ENCODE measurements around the gene CRABP2.

CRABP2 gene

DNA sequence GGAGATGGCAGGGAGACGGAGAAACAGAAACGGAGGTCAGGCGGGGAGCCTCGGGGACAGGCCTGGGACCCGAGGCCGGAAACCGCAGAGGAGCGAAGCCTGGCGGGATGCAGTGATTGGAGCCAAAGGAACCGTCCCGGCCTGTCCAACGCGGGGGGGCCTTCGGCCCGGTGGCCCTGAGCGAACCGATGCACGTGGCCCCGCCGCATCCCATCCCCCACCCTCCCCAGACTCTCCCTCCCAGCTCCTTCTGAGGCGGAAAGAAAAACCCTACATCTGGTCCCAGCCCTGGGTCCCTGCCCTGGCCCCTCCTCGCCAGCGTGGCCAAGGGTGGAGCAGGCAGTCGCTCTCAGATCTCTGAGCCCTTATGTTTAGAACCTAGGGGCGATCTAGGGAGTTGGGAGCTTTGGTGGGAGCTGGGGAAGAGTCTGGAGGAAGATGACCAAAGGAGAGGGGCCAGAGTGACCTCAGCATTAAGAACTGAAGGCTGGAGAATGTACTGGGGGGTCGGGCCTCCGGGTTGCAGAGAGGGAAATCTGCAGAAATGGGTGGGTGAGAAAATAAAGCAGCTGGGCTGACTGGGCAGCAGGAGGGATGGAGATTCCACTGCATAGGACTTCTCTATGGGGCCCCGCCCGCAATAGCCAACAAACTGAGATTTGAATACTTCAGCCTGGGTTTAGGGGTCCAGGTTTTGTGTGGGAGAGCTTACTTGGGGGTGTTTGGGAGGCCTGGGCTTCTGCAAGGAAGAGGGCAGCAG lies 1.5 kb upstream of the CRABP2 start:
- TF ChIP-seq, protein P1, sequence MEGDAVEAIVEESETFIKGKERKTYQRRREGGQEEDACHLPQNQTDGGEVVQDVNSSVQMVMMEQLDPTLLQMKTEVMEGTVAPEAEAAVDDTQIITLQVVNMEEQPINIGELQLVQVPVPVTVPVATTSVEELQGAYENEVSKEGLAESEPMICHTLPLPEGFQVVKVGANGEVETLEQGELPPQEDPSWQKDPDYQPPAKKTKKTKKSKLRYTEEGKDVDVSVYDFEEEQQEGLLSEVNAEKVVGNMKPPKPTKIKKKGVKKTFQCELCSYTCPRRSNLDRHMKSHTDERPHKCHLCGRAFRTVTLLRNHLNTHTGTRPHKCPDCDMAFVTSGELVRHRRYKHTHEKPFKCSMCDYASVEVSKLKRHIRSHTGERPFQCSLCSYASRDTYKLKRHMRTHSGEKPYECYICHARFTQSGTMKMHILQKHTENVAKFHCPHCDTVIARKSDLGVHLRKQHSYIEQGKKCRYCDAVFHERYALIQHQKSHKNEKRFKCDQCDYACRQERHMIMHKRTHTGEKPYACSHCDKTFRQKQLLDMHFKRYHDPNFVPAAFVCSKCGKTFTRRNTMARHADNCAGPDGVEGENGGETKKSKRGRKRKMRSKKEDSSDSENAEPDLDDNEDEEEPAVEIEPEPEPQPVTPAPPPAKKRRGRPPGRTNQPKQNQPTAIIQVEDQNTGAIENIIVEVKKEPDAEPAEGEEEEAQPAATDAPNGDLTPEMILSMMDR (conservative IDR thresholded peaks at IDR 0.05), result no peak
- TF ChIP-seq ZFX (IDR thresholded peaks at IDR 0.05), result no peak
- H3K27ac ChIP-seq, result no peak overlapping the region

DNA sequence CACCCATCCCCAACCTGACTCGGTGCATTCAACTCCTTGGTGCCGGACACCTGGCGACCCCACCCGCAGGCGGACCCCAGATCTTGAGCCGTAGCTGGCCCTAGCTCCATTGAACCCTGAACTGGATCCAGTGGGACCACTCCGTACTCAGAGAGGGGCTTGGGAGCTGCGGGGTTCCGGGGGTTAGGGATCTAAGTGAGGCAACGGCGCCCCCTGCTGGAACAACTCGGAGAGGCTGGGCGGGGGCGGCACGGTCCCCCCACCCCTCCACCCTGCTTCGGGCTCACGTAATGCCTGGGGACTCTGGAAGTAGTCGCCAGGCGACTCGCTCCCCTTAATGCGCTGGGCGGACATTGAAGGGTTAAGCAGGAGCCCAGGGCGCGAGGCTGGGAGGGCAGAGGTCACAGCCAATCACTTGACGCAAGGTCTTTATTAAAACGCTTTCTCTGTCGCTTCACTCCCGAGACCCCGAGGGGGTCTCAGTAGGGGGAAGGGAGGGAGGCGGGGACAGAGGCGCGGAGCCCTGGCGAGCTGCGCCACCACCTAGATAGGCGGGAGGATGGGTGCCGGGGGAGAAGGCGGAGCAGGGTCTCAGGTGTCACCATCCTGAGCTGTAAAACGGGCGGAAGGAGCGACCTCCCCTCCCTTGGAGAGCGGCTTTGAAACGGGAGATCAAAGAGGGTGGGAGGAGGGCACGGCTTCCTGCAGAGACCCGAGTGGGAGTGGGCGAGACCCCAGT lies 704 bp upstream of the CRABP2 start:
- no peak overlapping the region for H3K27ac ChIP-seq
- no peak for TF ChIP-seq ZFX (IDR thresholded peaks at IDR 0.05)
- TF ChIP-seq, protein P1 (conservative IDR thresholded peaks at IDR 0.05), result peak; percentile 96

DNA sequence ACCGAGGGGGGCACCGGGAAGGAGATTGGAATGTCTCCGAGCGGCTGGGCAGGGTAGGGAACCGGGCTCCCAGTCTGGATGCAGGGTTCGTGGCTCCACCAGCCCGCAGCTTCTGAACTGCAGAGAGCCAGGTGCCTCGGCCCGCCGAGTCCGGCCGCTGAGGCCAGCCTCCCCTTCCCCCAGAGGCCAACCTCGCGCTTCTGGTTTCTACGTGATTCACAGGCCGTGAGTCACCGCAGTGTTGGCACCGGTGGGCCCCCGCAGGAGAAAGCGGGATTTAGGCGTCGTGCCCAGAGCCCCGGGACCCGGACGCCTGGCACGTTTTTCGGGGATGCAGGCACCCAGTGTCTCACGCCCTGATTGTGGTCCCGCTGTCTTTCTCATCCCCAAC lies 458 bp downstream of the CRABP2 start:
- H3K27ac ChIP-seq, result no peak overlapping the region
- TF ChIP-seq, protein P1 (conservative IDR thresholded peaks at IDR 0.05), result no peak
- no peak for TF ChIP-seq ZFX (IDR thresholded peaks at IDR 0.05)

DNA sequence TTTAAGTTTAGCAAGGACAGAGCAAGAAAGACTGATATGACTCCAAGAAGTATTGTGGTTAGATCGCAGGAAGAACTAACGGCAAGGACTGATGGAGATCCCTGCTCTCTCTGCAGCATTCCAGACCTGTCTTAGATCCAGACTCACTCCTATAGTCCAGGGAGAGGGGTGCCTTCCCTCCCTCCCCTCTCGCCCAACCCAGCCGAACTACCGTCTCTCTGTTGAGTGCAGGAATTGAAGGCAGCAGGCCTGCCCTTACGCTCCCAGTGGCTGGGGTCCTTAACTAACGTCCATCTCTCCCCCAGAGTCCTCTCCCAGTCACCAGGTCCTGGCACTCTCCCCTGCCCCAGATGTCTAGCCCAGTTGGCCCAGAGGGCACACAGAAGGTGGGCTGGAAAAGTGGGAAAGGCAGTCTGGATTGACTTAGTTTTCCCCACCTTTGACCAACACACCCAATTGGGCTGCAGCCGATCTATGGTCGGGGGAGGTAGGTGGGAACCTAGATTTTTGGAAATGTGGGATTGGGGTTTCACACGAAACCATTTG lies 1.1 kb downstream of the CRABP2 start:
- TF ChIP-seq, protein P1 (conservative IDR thresholded peaks at IDR 0.05), result no peak
- no peak for TF ChIP-seq ZFX (IDR thresholded peaks at IDR 0.05)
- H3K27ac ChIP-seq, result no peak overlapping the region

DNA sequence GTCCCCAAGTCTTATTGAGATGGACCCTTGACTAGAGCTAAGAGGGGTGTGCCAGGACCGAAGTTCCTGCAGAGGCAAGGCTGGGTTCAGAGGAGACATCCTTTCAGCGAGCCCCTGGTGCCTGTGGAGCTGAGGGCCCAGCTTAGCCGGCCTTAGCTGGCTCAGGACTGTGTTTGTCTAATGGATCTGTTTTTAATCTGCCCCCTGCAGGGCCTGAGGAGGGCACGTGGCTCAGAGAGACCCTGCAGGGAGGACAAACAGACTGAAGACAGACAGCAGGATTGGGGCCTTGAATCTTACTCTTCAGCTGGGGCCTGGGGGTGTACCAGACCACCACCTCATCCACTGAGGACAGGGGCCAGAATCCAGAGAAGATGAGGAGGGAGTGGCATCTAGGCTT lies 1.6 kb downstream of the CRABP2 start:
- TF ChIP-seq, protein P1 (conservative IDR thresholded peaks at IDR 0.05), result no peak
- no peak for TF ChIP-seq ZFX (IDR thresholded peaks at IDR 0.05)
- no peak overlapping the region for H3K27ac ChIP-seq

DNA sequence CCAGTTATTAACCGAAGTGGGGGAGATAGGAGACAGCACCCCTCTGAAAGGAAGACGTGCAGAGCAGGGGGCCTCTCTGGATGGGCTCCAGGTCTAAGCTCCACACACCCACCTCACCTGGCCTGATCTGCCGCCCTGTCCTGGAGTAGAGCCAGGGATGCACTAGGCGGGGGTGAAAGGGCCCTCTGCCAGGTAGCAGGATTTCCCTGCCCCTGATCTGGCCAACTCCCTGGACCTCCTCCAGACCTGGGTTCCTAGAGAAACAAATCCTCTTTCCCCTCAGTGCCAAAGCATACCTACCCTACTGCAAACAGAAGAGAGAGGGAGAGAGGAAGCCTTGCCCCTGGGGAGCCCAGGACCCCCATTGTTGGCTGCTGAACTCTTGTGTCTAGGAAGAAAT lies 2.0 kb downstream of the CRABP2 start:
- TF ChIP-seq, protein P1 (conservative IDR thresholded peaks at IDR 0.05), result no peak
- TF ChIP-seq ZFX (IDR thresholded peaks at IDR 0.05), result no peak
- no peak overlapping the region for H3K27ac ChIP-seq
